Smooth muscle cell (in vitro differentiated cells): ENCODE measurements around the gene DRC1. TPM values are rescaled to one million over a fixed set of nuclear protein-coding genes. Genes with fewer than 3 reads are reported as not detected.

Source experiments
- DNase-seq: peaks from one replicate; lab custom pipeline; 2025; ENCODE audit not compliant: unreplicated experiment; lab: John Stamatoyannopoulos, UW
- H2AFZ ChIP-seq: fragments of 200-600 bp; sonication (generic); 2 replicates; pipeline ENCODE4 v1.6.0; 2016; ENCODE audit warnings: antibody characterized with exemption, low read depth, mild to moderate bottlenecking
- H3F3A ChIP-seq: fragments of 200-600 bp; sonication (generic); 2 replicates; pipeline ENCODE4 v1.6.0; 2017; ENCODE audit warnings: antibody characterized with exemption, low read depth
- H3K27ac ChIP-seq: fragments of 200-600 bp; sonication (generic); 2 replicates; pipeline ENCODE4 v1.5.1; 2016; ENCODE audit warnings: low read depth, mild to moderate bottlenecking
- H3K27me3 ChIP-seq: fragments of 200-600 bp; sonication (generic); 2 replicates; pipeline ENCODE4 v1.6.1; 2016; ENCODE audit warnings: low read depth, mild to moderate bottlenecking
- H3K36me3 ChIP-seq: fragments of 200-600 bp; sonication (generic); 2 replicates; pipeline ENCODE4 v1.5.1; 2016; ENCODE audit warnings: low read depth
- H3K4me1 ChIP-seq: fragments of 200-600 bp; sonication (generic); 2 replicates; pipeline ENCODE4 v1.5.1; 2016; ENCODE audit warnings: low read depth
- H3K4me2 ChIP-seq: fragments of 200-600 bp; sonication (generic); 2 replicates; pipeline ENCODE4 v1.6.0; 2016; ENCODE audit warnings: mild to moderate bottlenecking
- H3K4me3 ChIP-seq: fragments of 200-600 bp; sonication (generic); 2 replicates; pipeline ENCODE4 v1.5.1; 2016; ENCODE audit warnings: mild to moderate bottlenecking
- H3K79me2 ChIP-seq: fragments of 200-600 bp; sonication (generic); 2 replicates; pipeline ENCODE4 v1.6.0; 2016; ENCODE audit warnings: low read depth, mild to moderate bottlenecking
- H3K9ac ChIP-seq: fragments of 200-600 bp; sonication (generic); 2 replicates; pipeline ENCODE4 v1.6.0; 2016; ENCODE audit warnings: low read depth
- H3K9me3 ChIP-seq: fragments of 200-600 bp; sonication (generic); replicated peaks from 2 replicates; pipeline ENCODE4 v1.5.1; 2016; ENCODE audit warnings: low read depth
- H4K20me1 ChIP-seq: fragments of 200-600 bp; sonication (generic); 2 replicates; pipeline ENCODE4 v1.6.0; 2016; ENCODE audit warnings: low read depth
- WGBS: methylation state at CpG from one replicate; pipeline ENCODE4 v1.1.7; 2016; ENCODE audit warnings: low lambda C conversion rate; 5-methylcytosine and 5-hydroxymethylcytosine counted together
- polyA plus RNA-seq: library from polyadenylated mRNA; unstranded; fragments of >200 nt; fragmentation: Nextera tagmentation; extraction: Ambion mirVana; gene quantifications from 2 replicates; pipeline ENCODE4 v1.2.1, GENCODE V29; 2016
- total RNA-seq: library from RNA; depleted of rRNA; stranded (reverse); fragments of >200 nt; gene quantifications from 2 replicates; pipeline ENCODE4 v1.2.3, GENCODE V29; 2014
- TF ChIP-seq, protein P1 (sequence below): fragments of 200-600 bp; sonication (generic); IDR thresholded peaks from 2 replicates; pipeline ENCODE4 v1.5.1; 2017; ENCODE audit warnings: borderline replicate concordance, mild to moderate bottlenecking, antibody characterized with exemption; ENCODE audit not compliant: insufficient read depth, poor library complexity, severe bottlenecking

The DRC1 gene
- total and polyA plus RNA-seq, 2 experiments from 2014 or later: 0.14 TPM; not detected in 1

DNA sequence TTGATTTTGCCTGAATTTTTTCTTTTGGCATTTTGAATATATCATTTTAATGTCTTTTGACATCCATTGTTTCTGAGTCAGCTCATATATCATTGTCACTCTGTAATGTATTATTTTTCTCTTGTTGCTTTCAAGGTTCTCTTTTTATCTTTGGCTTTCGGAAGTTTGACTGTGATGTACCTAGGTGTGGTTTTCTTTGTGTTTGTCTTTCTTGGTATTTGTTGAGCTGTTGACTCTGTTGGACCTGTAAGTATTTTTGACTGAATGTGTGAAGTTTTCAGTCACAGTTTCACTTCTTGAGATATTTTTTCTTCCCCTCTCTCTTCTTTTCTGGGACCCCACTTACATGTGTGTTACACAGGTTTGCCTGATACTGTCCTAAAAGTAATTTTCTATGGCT lies 24.9 kb upstream of the DRC1 start:
- WGBS: 79% methylated on average over 1 of the region's 1 CpG
- Histone ChIP-seq H4K20me1 (peaks cover 7% of the 10 kb centered on the region), H3K36me3 (peaks cover 9% of the 10 kb centered on the region)

DNA sequence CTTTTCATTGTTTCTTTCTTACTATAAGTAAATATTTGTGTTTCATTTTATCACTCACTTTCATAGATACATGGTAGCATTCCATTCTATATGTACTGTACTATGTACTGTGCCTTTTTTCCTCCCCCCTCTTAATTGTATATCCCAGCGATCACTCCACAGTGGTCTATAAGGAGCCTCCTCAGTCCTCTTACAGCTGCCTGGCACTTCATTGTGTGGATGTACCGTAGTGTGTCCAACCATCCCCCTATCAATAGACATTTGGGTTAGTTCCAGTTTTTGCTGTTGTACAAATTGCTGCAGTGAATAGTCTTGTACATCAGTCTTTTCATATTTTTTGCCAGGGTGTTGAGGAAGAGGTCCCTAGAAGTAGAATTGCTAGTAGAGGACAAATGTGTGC lies 21.4 kb upstream of the DRC1 start:
- Histone ChIP-seq H2AFZ (no peak overlapping the region), H3K79me2 (no peaks in the 10 kb centered on the region), H3K9me3 (no peaks in the 10 kb centered on the region), H3K27ac (no peak overlapping the region), H3K4me3 (no peak overlapping the region), H3K4me1 (no peaks in the 10 kb centered on the region), H3K4me2 (no peak overlapping the region), H3F3A (no peaks in the 10 kb centered on the region), H4K20me1 (peaks cover 7% of the 10 kb centered on the region), H3K9ac (no peak overlapping the region), H3K27me3 (no peaks in the 10 kb centered on the region), H3K36me3 (peaks cover 8% of the 10 kb centered on the region)
- TF ChIP-seq, protein P1, sequence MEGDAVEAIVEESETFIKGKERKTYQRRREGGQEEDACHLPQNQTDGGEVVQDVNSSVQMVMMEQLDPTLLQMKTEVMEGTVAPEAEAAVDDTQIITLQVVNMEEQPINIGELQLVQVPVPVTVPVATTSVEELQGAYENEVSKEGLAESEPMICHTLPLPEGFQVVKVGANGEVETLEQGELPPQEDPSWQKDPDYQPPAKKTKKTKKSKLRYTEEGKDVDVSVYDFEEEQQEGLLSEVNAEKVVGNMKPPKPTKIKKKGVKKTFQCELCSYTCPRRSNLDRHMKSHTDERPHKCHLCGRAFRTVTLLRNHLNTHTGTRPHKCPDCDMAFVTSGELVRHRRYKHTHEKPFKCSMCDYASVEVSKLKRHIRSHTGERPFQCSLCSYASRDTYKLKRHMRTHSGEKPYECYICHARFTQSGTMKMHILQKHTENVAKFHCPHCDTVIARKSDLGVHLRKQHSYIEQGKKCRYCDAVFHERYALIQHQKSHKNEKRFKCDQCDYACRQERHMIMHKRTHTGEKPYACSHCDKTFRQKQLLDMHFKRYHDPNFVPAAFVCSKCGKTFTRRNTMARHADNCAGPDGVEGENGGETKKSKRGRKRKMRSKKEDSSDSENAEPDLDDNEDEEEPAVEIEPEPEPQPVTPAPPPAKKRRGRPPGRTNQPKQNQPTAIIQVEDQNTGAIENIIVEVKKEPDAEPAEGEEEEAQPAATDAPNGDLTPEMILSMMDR: no peak
- DNase-seq: no peak
- WGBS: 100% methylated on average over 2 of the region's 2 CpGs

More for the DNA sequence above, 24.9 kb upstream of the DRC1 start:
- Histone ChIP-seq H3K9me3 (no peaks in the 10 kb centered on the region), H3K4me1 (no peaks in the 10 kb centered on the region), H3K27me3 (no peaks in the 10 kb centered on the region), H2AFZ (no peak overlapping the region), H3K27ac (no peak overlapping the region), H3K79me2 (no peaks in the 10 kb centered on the region), H3F3A (no peaks in the 10 kb centered on the region), H3K4me2 (no peak overlapping the region), H3K4me3 (no peak overlapping the region), H3K9ac (no peak overlapping the region)
- TF ChIP-seq, protein P1: no peak
- no peak for DNase-seq

DNA sequence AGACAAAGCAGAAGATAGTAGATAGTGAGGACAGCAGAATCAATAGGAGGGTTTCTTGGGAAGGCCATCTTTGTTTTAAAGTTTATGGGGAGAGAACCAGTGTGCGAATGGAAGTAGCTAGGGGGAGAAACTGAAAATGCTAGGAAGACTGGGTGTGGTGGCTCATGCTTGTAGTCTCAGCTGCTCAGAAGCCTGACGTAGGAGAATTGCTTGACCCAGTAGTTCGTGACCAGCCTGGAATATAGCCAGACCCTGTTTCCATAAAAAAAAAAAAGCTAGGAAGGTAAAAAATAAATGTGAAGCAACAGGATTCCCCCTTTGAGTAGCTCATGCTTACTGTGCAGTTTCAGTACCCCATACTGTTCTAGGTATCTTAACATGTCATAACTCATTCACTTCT lies 19.2 kb upstream of the DRC1 start:
- Histone ChIP-seq H3F3A (no peaks in the 10 kb centered on the region), H3K27me3 (no peaks in the 10 kb centered on the region), H3K9me3 (no peaks in the 10 kb centered on the region), H3K9ac (no peak overlapping the region), H3K79me2 (no peaks in the 10 kb centered on the region), H3K4me1 (no peaks in the 10 kb centered on the region), H2AFZ (no peak overlapping the region), H3K4me2 (no peak overlapping the region), H4K20me1 (peaks cover 6% of the 10 kb centered on the region), H3K36me3 (peaks cover 7% of the 10 kb centered on the region), H3K4me3 (no peak overlapping the region), H3K27ac (no peak overlapping the region)
- 97% methylated on average over 3 of the region's 3 CpGs for WGBS
- DNase-seq: no peak
- TF ChIP-seq, protein P1: no peak

DNA sequence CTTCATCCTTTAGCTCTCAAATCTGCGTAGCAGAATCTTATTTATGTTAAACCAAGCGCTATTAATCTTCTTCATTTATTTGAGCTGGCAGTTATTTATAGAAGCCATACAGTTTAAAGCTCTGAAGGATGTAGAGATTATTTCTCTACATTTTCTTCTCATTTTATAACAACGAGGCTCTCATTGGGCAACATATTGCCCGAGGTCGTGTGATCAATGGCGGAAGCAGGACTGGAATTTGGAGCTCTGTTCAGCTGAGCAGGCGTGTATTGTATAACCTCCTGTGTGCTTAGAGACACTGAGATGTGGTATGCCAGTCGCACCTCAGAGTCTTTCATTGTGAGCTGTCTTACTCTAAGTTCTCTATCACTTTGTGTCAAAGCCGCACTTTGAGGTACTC lies 17.5 kb upstream of the DRC1 start:
- Histone ChIP-seq H3K4me2 (no peak overlapping the region), H3K36me3 (peaks cover 19% of the 10 kb centered on the region), H3F3A (no peaks in the 10 kb centered on the region), H3K9ac (no peak overlapping the region), H3K27me3 (no peaks in the 10 kb centered on the region), H3K4me3 (no peak overlapping the region), H3K9me3 (no peaks in the 10 kb centered on the region), H3K4me1 (no peaks in the 10 kb centered on the region), H4K20me1 (no peaks in the 10 kb centered on the region), H3K27ac (peak overlapping the region; percentile 23), H2AFZ (no peak overlapping the region), H3K79me2 (no peaks in the 10 kb centered on the region)
- TF ChIP-seq, protein P1: no peak
- DNase-seq: no peak
- WGBS: 86% methylated on average over 9 of the region's 9 CpGs
